T-helper 1 cell (primary cell): ENCODE measurements around the gene PEX10.
A peak's percentile ranks its signal among the peaks of the same experiment; 100 is the strongest.

ENCODE experiments used
- DNase-seq, 5 donors: peaks; one replicate each; pipeline ENCODE4 v3.0.0-alpha.2; 2012 to 2020

The PEX10 gene

DNA sequence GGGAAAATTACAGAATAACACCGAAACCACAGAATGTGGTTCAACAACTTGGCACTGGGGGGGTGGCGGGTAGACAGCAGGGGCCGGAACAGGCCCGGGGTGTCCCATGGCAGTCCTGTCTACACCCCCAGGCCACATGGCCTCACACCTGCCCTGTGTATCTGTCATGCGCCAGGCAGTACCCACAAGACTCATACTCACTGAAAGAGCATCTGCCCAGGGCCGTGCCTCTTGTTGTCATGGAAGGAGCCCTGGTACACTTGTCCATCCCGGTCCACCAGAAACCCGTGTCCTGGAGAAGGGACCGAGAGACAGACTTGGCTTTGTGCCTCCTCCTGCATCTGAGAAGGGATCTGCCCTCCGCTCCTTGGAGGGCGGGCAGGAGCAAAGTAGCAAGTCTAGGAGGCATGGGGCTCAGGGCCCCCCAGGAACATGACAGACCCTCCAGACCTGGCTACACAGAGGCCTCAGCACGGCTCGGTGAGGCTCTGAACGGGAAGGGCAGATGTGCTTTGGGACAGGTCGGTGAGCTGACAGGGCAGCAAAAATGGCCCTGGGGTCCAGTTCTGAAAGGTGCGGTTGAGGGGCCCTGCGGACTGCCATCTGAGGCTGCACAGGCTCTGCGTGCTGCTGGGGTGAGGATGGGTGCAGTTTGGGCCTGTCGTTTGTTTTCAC is 26.6 kb downstream of the PEX10 start:
- peak in 1 of 5 donors; percentile 3 for DNase-seq

GRCh38 chr1:2384941-2385481 is 27.4 kb downstream of the PEX10 start:
- peak in 1 of 5 donors; percentile 10 for DNase-seq

GRCh38 chr1:2384130-2384860 is 28.1 kb downstream of the PEX10 start:
- DNase-seq = no peak

GRCh38 chr1:2383576-2383975 is 28.8 kb downstream of the PEX10 start:
- DNase-seq = no peak

DNA sequence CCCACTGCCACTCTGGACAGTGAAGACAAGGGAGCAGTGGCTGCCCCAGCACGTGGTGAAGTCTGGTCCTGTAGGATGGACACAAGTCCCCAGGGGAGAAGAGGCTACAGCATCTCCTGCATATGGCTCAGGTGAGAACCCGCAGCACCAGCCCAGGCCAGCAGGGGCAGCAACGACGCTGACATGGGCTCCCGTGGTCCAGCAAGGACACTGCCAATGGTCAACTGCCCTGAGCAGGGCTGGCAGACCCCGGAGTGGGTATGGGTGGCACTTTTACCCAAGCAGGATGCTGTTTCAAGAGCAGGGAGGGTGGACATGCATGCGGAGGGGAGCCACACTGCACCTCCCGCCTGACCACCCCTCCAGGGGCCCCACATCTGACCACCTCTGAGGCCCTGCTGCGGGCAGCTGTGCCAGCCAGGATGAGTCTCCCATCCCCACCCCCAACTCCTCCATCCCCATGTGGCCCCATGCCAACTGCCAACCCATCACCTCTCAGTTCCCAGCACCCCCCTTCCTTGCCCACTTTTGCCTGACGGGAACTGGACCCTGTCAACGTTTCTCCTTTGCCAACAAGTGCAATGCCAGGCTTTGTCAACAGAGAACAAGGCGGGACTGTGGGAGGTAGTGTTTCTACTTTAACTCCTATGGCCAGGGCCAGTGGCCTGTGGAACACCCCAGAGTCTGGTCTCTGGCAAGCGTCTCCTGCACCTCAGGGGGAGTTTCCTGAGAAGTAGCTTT is 29.6 kb downstream of the PEX10 start:
- DNase-seq = no peak

DNA sequence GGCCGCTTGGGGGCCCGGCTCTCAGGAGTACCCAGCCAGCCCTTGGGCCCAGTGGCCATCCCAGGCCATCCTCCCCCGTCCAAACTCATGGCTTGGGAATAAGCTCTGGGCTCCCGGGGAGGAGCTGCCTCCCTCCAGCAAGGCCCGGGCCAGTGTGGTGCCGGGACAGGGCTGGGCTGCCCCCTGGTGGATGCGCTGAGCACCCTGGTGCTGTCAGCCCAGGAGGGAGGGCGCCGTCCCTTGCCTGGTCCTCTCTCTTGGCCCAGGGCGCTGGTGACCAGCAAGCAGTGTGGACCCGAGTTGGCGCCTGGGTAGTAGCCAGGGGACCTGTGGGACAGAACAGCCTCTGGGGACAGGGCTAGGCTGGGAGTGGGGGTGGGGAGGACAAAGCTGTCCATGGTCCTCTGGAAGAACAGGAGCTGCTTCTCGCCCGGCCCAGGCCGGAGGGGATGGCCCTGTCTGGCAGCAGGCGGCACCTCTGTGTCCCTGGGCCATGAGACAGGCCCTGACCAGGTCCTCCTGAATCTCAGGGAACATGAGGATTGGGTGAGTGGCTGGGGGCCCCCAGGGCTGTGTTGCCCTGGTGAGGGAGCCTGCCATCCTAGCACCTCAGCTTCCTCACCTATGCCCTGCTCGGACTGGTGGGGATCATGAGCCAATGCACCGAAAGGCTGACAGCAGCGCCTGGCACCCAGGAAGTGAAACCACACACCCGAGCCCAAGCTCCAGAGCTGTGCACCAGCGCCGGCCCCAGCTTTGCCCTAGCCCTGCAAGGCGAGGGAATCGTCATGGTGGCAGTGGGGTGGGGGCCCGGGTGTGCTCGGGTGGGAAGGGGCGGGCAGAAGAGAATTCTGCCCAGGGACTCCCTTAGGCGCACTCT is 30.4 kb downstream of the PEX10 start:
- peak; percentile 57 to 73 (median 67) for DNase-seq

DNA sequence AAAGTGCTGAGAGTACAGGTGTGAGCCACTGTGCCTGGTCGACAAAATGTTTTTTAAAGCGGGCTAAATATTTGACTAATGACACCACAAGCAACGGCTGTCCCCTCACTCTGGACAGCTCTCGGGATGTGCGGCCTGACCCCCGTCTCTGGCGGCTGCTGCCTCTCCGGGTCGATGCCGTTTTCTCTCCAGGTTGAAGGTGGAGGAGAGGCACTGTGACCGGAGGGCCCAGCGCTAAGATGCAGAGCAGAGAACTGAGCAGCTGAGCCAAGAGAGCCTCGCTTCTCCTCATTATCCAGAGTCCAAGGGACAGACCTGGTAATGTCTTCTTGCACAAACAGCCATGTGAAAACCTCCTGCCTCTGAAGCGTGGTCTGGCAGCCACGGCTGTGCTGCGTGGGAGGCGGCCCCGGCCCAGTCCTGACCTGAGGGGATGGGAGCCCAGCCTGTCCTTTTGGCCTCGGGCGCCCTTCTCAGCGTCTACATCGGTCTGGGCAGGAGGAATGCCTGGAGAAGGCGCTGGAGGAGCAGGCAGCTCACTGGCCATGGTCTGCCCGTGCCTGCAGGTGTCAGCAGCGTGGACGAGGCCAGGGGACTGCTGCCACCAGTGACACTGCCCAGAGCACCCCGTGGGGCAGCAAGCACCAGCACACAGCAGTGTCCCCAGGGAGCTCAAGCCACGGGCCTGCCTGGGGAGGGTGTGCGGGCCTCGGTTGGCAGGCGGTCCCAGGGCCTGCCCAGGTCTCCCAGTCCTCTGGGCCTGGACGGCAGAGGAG is 31.4 kb downstream of the PEX10 start:
- no peak for DNase-seq

- DNase-seq = no peak
Measured at GRCh38 chr1:2379733-2380404, 32.5 kb downstream of the PEX10 start.

GRCh38 chr1:2378956-2379732 is 33.2 kb downstream of the PEX10 start:
- DNase-seq = peak in 1 of 5 donors; percentile 4

DNA sequence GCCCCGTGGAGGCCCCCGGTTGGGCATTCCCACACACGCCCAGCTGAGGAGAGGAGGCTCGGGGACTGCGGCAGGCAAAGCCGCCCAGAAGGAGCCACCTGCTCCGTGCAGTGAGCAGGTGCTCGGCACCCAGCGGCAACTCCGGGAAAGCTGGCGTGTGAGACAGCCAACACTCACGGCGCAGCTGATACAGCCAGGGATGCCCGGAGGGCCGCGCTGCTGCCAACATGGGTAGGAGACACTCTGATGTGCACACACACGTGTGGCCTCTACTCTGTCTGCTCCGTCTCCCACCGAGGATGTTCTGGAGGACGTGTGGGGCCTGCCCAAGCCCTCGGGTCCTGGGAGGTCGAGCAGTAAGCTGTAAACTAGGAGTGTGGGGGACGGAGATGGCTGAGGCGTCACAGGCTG is 33.9 kb downstream of the PEX10 start:
- peak in 1 of 5 donors; percentile 8 for DNase-seq

DNA sequence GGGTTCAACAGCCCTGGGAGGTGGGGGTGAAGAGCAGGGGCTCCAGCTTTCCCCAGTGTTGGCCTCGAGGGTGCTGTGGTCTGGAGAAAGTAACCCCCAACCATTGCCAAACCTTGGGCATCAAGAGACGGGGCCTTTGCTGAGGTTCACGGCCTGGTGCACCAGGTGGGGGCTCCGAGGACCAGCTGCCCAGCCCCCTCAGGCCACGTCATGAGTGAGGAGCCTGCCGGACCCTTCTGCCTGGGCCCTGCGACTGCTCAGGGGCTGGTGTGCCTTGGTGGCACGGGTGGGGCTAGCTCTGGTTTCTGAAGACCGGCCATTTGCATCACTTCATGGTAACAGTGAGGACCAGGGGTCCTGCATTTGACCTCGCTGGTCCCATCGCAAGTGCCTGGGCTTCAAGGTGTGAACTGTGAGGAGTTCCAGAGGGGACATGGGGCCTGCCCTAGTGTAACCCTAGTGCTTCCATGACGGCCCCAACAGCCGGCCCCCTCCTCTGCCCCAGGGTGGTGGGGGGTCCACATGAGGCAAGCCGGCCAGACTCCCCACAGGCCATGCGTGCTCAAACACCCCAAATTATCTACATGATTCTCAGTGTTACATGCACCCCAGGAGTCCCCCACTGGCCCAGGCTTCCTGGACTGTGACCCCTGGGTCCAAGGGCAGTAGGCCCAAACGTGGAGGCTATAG is 34.5 kb downstream of the PEX10 start:
- DNase-seq = peak in 1 of 5 donors; percentile 9

- peak in 1 of 5 donors; percentile 3 for DNase-seq
Measured at GRCh38 chr1:2376931-2377672, 35.3 kb downstream of the PEX10 start.

DNA sequence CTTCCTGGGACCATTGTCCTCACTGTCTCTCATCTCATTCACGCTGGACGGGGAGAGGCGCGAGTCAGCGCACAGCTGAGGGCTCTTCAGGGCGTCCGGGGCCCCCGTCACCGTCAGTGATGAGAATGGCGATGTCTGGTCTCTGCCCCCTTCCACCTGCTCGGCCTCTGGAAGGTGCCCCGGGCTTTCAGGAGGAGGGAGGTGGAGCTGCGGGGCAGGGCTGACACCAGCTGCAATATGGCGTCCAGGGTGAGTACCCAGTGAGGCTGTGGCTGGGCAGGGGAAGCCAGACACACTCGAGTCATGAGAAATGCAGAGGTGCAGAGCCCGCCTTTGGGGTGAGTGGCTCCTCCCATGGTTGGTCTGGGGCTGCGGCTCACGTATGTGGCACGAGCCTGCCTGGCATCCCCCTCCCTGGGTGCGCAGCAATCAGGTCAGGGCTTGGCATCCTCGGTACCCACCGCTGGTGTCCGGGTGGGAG is 36.1 kb downstream of the PEX10 start:
- no peak for DNase-seq

DNA sequence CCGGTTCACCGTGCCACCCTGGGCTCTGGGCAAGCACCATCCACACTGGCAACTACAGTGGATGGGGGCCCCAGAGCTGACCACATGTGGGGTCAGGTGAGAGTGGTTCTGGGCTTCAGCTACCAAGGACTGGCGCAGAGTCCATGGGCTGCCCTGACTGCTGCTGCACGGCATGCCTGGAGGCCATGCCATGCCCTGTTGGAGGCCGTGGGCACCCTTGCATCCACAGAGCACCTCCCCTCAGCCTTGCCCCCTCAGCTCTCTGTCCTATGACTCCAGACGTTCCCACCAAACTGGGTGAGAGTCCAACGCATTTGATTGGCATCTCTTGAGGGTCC is 36.5 kb downstream of the PEX10 start:
- no peak for DNase-seq

GRCh38 chr1:2375246-2375922 is 37.0 kb downstream of the PEX10 start:
- DNase-seq = peak in 1 of 5 donors; percentile 1

DNA sequence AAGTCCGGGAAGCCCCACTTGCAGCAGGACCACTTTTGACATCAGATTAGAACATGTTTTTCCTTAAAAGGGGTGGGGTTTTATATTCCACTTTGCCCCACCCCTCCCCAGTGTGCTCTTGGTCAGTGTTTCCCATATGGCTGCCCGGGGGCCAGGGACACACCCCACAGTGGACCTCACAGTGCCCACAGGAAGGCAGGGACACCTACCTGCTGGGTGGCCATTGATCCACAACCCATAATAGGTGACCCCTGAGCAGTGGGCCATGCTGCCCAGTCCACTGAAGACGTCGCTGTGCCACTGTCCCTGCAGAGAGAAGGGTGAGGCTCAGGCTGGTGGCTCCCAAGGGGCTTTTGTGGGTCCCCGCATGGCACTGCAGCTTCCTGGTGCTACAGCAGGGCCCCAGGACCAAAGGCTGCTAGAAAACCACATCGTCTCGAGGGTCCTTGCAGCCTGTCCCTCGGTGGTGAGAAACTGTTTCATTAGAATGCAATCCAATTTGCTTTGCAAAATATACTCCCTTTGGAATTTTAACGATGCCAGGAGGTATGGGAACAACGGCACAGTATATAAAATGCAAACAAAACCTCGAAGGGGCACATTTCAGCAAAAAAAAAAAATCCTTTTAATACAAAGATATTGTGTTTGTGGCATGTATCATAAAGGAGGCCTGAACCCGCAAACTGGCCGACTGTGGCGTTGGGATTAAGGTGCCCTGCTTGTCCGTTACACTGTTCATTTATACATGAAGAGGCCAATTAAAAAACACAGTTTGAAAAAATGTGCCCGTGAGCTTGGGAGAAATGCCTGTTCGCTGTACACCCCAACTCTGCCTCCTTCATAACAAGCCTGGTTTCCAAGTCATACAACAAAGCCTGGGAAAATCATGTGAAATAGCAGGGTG is 37.9 kb downstream of the PEX10 start:
- DNase-seq = peak in 1 of 5 donors; percentile 2
